ENCODE measurements around the gene DSTN. TPM values are rescaled to one million over a fixed set of nuclear protein-coding genes. Genes with fewer than 3 reads are reported as not detected.

Gene DSTN
- total RNA-seq, 4 donors from 2014 or later = 1,820 to 3,515 (median 2,996) TPM

GRCh38 chr20:17562804-17563305 lies 7.0 kb upstream of the DSTN start:
- peak; percentile 70 for ATAC-seq
- Histone ChIP-seq H3K27me3 (no peaks in the 10 kb centered on the region), H3K4me3 (no peak overlapping the region), H3K36me3 (no peaks in the 10 kb centered on the region), H3K9me3 (no peaks in the 10 kb centered on the region), H3K27ac (peak overlapping the region; percentile 99 to 100 (median 100)), H3K4me1 (peaks cover 9 to 98% (median 28%) of the 10 kb centered on the region in 3 donors)
- WGBS, 2 donors (ENCODE audit: low coverage in 1 of 2) = 31 to 41% methylated on average over 2 of the region's 2 CpGs
- TF ChIP-seq CTCF (IDR thresholded peaks at IDR 0.05) (no peak), POLR2AphosphoS5 (IDR thresholded peaks at IDR 0.05) (peak; percentile 84), POLR2A (IDR thresholded peaks at IDR 0.05) (no peak), EP300 (IDR thresholded peaks at IDR 0.05) (no peak)

GRCh38 chr20:17565169-17565845 lies 4.6 kb upstream of the DSTN start:
- no peaks in the 10 kb centered on the region for H3K36me3 ChIP-seq
- H3K27ac ChIP-seq = peak overlapping the region; percentile 99 to 100 (median 100)
- WGBS, 2 donors (ENCODE audit: low coverage in 1 of 2) = 36 to 41% methylated on average over 2 to 4 of the region's 4 CpGs
- H3K4me3 ChIP-seq = no peak overlapping the region
- no peaks in the 10 kb centered on the region for H3K27me3 ChIP-seq
- no peak for ATAC-seq
- H3K4me1 ChIP-seq = peaks cover 4 to 82% (median 17%) of the 10 kb centered on the region in 3 donors
- TF ChIP-seq CTCF (IDR thresholded peaks at IDR 0.05) (no peak), POLR2AphosphoS5 (IDR thresholded peaks at IDR 0.05) (peak; percentile 30)
- no peaks in the 10 kb centered on the region for H3K9me3 ChIP-seq

GRCh38 chr20:17566345-17566744 lies 3.5 kb upstream of the DSTN start:
- Histone ChIP-seq H3K4me3 (no peak overlapping the region), H3K27me3 (no peaks in the 10 kb centered on the region), H3K36me3 (no peaks in the 10 kb centered on the region), H3K27ac (peak overlapping the region; percentile 99 to 100 (median 100)), H3K9me3 (no peaks in the 10 kb centered on the region), H3K4me1 (peaks cover 4 to 71% (median 15%) of the 10 kb centered on the region in 3 donors)
- WGBS, 2 donors (ENCODE audit: low coverage in 1 of 2) = 97 to 100% methylated on average over 1 to 3 of the region's 3 CpGs
- no peak for ATAC-seq
- TF ChIP-seq CTCF (IDR thresholded peaks at IDR 0.05) (no peak), EP300 (IDR thresholded peaks at IDR 0.05) (no peak), POLR2A (IDR thresholded peaks at IDR 0.05) (no peak), POLR2AphosphoS5 (IDR thresholded peaks at IDR 0.05) (no peak)

GRCh38 chr20:17568045-17568788 lies 1.7 kb upstream of the DSTN start:
- TF ChIP-seq EP300 (IDR thresholded peaks at IDR 0.05) (no peak), CTCF (IDR thresholded peaks at IDR 0.05) (peak in 1 of 4 experiments; percentile 42), POLR2A (IDR thresholded peaks at IDR 0.05) (no peak), POLR2AphosphoS5 (IDR thresholded peaks at IDR 0.05) (no peak)
- Histone ChIP-seq H3K27ac (peak overlapping the region; percentile 99 to 100 (median 100)), H3K9me3 (no peaks in the 10 kb centered on the region), H3K4me1 (peaks cover 4 to 63% (median 15%) of the 10 kb centered on the region in 3 donors), H3K4me3 (peak overlapping the region; percentile 95 to 98), H3K36me3 (no peaks in the 10 kb centered on the region), H3K27me3 (no peaks in the 10 kb centered on the region)
- ATAC-seq = no peak
- 37 to 38% methylated on average over 4 to 6 of the region's 6 CpGs for WGBS, 2 donors (ENCODE audit: low coverage in 1 of 2)

All from gastroesophageal sphincter (tissue), 4 donors.